HepG2 (cell line): ENCODE data around the gene WARS2. TPM values are rescaled to one million over a fixed set of nuclear protein-coding genes. Genes with fewer than 3 reads are reported as not detected.

ENCODE experiments used
- ATAC-seq: fragments of 200-7000 bp; cut with Tn5 transposase; 3 replicates; pipeline ENCODE4 v1.9.1; 2020; ENCODE audit warnings: mild to moderate bottlenecking, moderate library complexity
- BruUV-seq: library from RNA; stranded (reverse); fragments of 400-500 nt; replicated peaks from 2 replicates; lab custom pipeline; 2021; lab: Mats Ljungman, UMichigan
- CTCF ChIA-PET: fragments of 300-600 bp; formaldehyde crosslinking; extraction: SDS; loops from one replicate; lab custom pipeline; 2021; ENCODE audit warnings: low total read pairs, inconsistent platforms, low intra/inter-chr PET ratio; lab: Yijun Ruan, JAX
- POLR2A ChIA-PET: fragments of 350-600 bp; sonication (Branson Sonifier 250); formaldehyde crosslinking; loops from one replicate; lab custom pipeline; 2020; ENCODE audit warnings: antibody characterized with exemption, inconsistent platforms; lab: Yijun Ruan, JAX
- DNase-seq: peaks from one replicate; pipeline ENCODE4 v3.0.0-alpha.2; 2015; ENCODE audit warnings: low spot score
- FAIRE-seq: peaks from 3 replicates; lab custom pipeline; 2011; peaks lifted over from hg19 to GRCh38; lab: Jason Lieb, UNC
- H2AFZ ChIP-seq: one replicate; pipeline ENCODE4 v1.6.1; 2011; ENCODE audit warnings: low read length, inconsistent platforms
- H3K27ac ChIP-seq: fragments of 300-600 bp; 3 replicates; pipeline ENCODE4 v1.8.0; 2011; ENCODE audit warnings: mixed run types, mild to moderate bottlenecking, mixed read lengths, low read length, inconsistent platforms; ENCODE audit not compliant: insufficient read depth; ENCODE audit errors: extremely low read length
- H3K27me3 ChIP-seq, 2 experiments: fragments of 200-600 bp in 1 of 2; 2 replicates in 1 of 2; 3 replicates in 1 of 2; pipeline versions ENCODE4 v1.6.0 to v1.8.0; 2011; ENCODE audit warnings: low read length in 2 of 2, mild to moderate bottlenecking in 2 of 2, moderate library complexity in 2 of 2, inconsistent platforms in 1 of 2; ENCODE audit not compliant: insufficient read depth in 2 of 2, control insufficient read depth in 1 of 2
- H3K36me3 ChIP-seq, 2 experiments: fragments of 200-600 bp in 1 of 2; replicated peaks in 1 of 2; 2 replicates in 1 of 2; 3 replicates in 1 of 2; pipeline versions ENCODE4 v1.5.1 to v1.8.0; 2011; ENCODE audit warnings: low read length in 2 of 2, inconsistent platforms in 1 of 2; ENCODE audit not compliant: insufficient read depth in 2 of 2, control insufficient read depth in 1 of 2
- H3K4me1 ChIP-seq: 2 replicates; pipeline ENCODE4 v1.5.1; 2012; ENCODE audit warnings: low read length, inconsistent platforms; ENCODE audit not compliant: insufficient read depth
- H3K4me2 ChIP-seq: 2 replicates; pipeline ENCODE4 v1.6.0; 2011; ENCODE audit warnings: low read depth, low read length, inconsistent platforms
- H3K4me3 ChIP-seq, 3 experiments: fragments of 200-600 bp in 1 of 3; sonication (generic), shearing (Covaris generic) in 1 of 3; replicated peaks in 1 of 3; 2 replicates each; pipeline ENCODE4 v1.5.1; 2011 to 2016; ENCODE audit warnings: low read length in 3 of 3, inconsistent platforms in 2 of 3, low read depth in 2 of 3, mild to moderate bottlenecking in 2 of 3, control low read depth in 1 of 3, mixed read lengths in 1 of 3; ENCODE audit not compliant: insufficient read depth in 1 of 3
- H3K79me2 ChIP-seq: one replicate; pipeline ENCODE4 v1.6.1; 2011; ENCODE audit warnings: low read length, inconsistent platforms; ENCODE audit not compliant: insufficient read depth
- H3K9ac ChIP-seq: 2 replicates; pipeline ENCODE4 v1.6.0; 2011; ENCODE audit warnings: mild to moderate bottlenecking, low read depth, low read length, inconsistent platforms; ENCODE audit not compliant: insufficient read depth
- H3K9me3 ChIP-seq: 2 replicates; pipeline ENCODE4 v1.5.1; 2012; ENCODE audit warnings: mild to moderate bottlenecking, low read length
- H4K20me1 ChIP-seq: 2 replicates; pipeline ENCODE4 v1.6.0; 2011; ENCODE audit warnings: inconsistent platforms, mild to moderate bottlenecking, low read length, moderate library complexity; ENCODE audit not compliant: insufficient read depth
- ARNT ChIP-seq: fragments of 450-650 bp; IDR thresholded peaks from 2 replicates; pipeline ENCODE4 v1.6.1; 2017
- FOXC1 ChIP-seq: sonication (generic); formaldehyde crosslinking; IDR thresholded peaks from 2 replicates; pipeline ENCODE4 v1.8.0; 2022; ENCODE audit warnings: mild to moderate bottlenecking, missing genetic modification reagents, borderline replicate concordance
- MAF1 ChIP-seq: sonication (generic); formaldehyde crosslinking; IDR thresholded peaks from 2 replicates; pipeline ENCODE4 v1.5.0; 2020; ENCODE audit warnings: missing genetic modification reagents, borderline replicate concordance
- NR2F2 ChIP-seq: IDR thresholded peaks from 2 replicates; pipeline ENCODE4 v1.6.1; 2012; ENCODE audit warnings: low read depth, inconsistent platforms, borderline replicate concordance
- ZNF138 ChIP-seq: sonication (generic); formaldehyde crosslinking; IDR thresholded peaks from 2 replicates; pipeline ENCODE4 v1.5.0; 2020; ENCODE audit warnings: mild to moderate bottlenecking, low read depth, missing genetic modification reagents
- ZNF263 ChIP-seq: sonication (generic); formaldehyde crosslinking; IDR thresholded peaks from 2 replicates; pipeline ENCODE4 v1.4.0; 2020; ENCODE audit warnings: missing genetic modification reagents
- ZNF30 ChIP-seq: sonication (generic); formaldehyde crosslinking; IDR thresholded peaks from 2 replicates; pipeline ENCODE4 v1.5.0; 2020; ENCODE audit warnings: mild to moderate bottlenecking, missing genetic modification reagents
- WGBS: methylation state at CpG from one replicate; pipeline ENCODE4 v1.1.6; 2017; ENCODE audit warnings: low lambda C conversion rate; 5-methylcytosine and 5-hydroxymethylcytosine counted together
- in situ Hi-C: cut with HindIII; loops from 2 replicates; pipeline ENCODE4 v1.10.0; 2017; ENCODE audit warnings: low pct_unique_long_range_greater_than_20kb; ENCODE audit not compliant: extremely low pct_ligation_motif_present
- intact Hi-C: fragments of 100-400 bp; cut with micrococcal nuclease; formaldehyde crosslinking; loops from one replicate; pipeline ENCODE4 v1.10.0; 2022; ENCODE audit not compliant: unreplicated experiment
- polyA plus RNA-seq, 8 experiments: library from polyadenylated mRNA; depleted of rRNA in 3 of 8; stranded (reverse) in 7 of 8; unstranded in 1 of 8; fragments of >200 nt; fragmentation: Illumina TruSeq in 4 of 8; extraction: Trizol in 4 of 8; gene quantifications; 2 replicates each; pipeline versions ENCODE4 v1.2.1 to v1.2.3, GENCODE V29; 2011 to 2016; ENCODE audit warnings: low read depth in 4 of 8, missing spikeins in 1 of 8, mixed read lengths in 1 of 8; ENCODE audit not compliant: insufficient read depth in 1 of 8
- total RNA-seq, 5 experiments: library from RNA; depleted of rRNA; stranded (reverse); fragments of >200 nt; fragmentation: Illumina TruSeq; extraction: Trizol; gene quantifications; 2 replicates each; pipeline ENCODE4 v1.2.3, GENCODE V29; 2016; ENCODE audit warnings: low read depth in 1 of 5
- TF ChIP-seq, protein P1 (sequence below): IDR thresholded peaks from 2 replicates; pipeline ENCODE4 v1.6.1; 2012; ENCODE audit warnings: low read depth, low read length, improper control_type of control experiment
- TF ChIP-seq, protein P2 (sequence below): sonication (generic); formaldehyde crosslinking; IDR thresholded peaks from 2 replicates; pipeline ENCODE4 v1.4.0; 2020; ENCODE audit warnings: mild to moderate bottlenecking, missing genetic modification reagents, borderline replicate concordance
- TF ChIP-seq, protein P3 (sequence below): sonication (generic); formaldehyde crosslinking; IDR thresholded peaks from 2 replicates; pipeline ENCODE4 v1.9.0; 2021; ENCODE audit warnings: missing genetic modification reagents, mild to moderate bottlenecking, borderline replicate concordance

Gene WARS2
- total and polyA plus RNA-seq, 2 of the 13 experiments (the other 11 are each of a cell fraction or from before 2014, with no cell fraction given): 12.4 to 18.8 TPM

DNA sequence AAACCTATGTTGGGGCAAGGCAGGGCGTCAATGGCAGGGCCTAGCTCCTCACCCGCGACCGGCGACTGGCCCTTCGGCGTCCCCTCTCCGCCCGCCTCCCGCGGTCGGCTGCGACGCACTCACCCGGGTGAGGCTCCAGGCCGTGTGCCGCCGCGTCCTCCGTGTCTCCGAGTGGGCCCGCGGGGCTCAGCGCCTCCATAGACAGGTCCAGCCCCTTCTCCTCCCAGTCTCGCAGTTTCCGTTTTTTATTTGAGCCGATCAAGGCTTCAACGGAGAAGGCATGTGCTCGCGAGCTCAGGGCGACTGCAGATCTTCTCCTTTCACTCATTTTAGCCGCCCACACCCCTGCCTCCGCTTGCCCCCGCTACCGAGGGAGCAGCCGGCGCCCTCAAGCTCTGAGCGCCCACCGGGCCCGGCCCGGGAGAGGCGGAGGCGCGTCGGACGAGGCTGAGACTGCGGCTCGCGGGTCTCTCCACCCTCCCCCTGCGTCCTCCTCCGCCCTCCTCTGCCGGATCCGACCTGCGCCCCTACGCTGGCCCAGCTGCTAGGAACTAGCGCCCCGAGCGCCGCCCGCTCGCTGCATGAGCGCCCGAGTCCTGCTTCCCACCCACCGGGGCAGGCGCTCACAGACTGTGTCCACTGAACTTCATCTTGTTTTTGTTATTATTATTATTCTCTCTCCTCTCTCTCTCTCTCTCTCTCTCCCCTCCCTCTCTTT lies 152.8 kb downstream of the WARS2 start (continued):
- TF ChIP-seq ARNT (no peak), ZNF263 (no peak), ZNF30 (CRISPR knock-in tag) (no peak), NR2F2 (no peak)
- TF ChIP-seq, all 625 proteins: peak for 0

DNA sequence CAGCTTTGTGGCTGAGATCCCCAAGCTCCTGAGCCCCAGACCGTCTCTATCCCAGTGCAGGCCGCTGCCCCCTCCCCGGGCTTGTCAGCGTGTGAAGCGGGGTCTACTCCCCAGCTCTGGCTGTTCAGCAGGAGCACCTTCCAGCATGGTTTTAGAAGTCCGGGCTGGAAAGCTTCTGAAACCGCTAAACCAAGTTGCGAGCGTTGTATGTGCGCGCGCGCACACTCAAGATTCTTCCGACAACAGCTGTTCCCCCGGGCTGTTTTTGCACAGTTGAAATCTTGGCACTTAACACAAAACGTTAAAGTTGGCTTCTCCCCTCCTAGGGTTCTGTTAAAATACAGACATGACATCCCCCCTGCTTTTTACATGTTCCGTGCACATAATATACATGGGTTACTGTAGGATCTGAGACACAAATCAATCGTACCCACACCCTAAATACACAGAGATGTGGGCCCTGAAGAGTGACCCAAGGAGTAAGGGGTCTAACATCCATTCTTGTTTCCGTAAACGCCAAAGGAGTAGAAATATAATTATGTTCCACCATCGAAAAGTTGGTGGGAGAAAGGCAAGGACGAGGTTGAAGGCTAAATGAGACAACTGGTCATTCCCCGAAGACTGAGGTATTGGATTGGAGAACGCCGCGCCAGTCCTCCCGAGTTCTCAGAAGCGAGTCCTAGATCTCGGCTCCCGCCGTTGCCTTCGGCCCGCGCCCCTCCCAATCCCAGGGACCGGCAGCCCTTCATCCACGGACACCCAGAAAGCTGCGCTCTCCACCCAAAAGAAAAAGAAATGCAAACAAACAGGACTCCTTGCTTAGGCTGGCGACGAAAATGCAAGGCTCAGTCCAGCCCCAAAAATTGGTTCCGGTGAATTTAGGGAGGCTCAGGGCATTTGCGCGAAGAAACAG lies 153.6 kb downstream of the WARS2 start:
- no peak for DNase-seq
- BruUV-seq: no TSS peak
- FAIRE-seq: no peak
- no peak for ATAC-seq
- no peaks in the 10 kb centered on the region for H3K27me3 ChIP-seq
- in situ Hi-C loops: no loop called here
- no peak overlapping the region for H3K27ac ChIP-seq
- TF ChIP-seq ZNF138 (CRISPR knock-in tag): no peak
- TF ChIP-seq, protein P1, sequence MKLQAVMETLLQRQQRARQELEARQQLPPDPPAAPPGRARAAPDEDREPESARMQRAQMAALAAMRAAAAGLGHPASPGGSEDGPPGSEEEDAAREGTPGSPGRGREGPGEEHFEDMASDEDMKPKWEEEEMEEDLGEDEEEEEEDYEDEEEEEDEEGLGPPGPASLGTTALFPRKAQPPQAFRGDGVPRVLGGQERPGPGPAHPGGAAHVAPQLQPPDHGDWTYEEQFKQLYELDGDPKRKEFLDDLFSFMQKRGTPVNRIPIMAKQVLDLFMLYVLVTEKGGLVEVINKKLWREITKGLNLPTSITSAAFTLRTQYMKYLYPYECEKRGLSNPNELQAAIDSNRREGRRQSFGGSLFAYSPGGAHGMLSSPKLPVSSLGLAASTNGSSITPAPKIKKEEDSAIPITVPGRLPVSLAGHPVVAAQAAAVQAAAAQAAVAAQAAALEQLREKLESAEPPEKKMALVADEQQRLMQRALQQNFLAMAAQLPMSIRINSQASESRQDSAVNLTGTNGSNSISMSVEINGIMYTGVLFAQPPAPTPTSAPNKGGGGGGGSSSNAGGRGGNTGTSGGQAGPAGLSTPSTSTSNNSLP: no peak
- TF ChIP-seq, protein P2, sequence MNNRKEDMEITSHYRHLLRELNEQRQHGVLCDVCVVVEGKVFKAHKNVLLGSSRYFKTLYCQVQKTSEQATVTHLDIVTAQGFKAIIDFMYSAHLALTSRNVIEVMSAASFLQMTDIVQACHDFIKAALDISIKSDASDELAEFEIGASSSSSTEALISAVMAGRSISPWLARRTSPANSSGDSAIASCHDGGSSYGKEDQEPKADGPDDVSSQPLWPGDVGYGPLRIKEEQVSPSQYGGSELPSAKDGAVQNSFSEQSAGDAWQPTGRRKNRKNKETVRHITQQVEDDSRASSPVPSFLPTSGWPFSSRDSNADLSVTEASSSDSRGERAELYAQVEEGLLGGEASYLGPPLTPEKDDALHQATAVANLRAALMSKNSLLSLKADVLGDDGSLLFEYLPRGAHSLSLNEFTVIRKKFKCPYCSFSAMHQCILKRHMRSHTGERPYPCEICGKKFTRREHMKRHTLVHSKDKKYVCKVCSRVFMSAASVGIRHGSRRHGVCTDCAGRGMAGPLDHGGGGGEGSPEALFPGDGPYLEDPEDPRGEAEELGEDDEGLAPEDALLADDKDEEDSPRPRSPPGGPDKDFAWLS (CRISPR knock-in tag): no peak
- TF ChIP-seq, protein P3, sequence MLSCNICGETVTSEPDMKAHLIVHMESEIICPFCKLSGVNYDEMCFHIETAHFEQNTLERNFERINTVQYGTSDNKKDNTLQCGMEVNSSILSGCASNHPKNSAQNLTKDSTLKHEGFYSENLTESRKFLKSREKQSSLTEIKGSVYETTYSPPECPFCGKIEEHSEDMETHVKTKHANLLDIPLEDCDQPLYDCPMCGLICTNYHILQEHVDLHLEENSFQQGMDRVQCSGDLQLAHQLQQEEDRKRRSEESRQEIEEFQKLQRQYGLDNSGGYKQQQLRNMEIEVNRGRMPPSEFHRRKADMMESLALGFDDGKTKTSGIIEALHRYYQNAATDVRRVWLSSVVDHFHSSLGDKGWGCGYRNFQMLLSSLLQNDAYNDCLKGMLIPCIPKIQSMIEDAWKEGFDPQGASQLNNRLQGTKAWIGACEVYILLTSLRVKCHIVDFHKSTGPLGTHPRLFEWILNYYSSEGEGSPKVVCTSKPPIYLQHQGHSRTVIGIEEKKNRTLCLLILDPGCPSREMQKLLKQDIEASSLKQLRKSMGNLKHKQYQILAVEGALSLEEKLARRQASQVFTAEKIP (CRISPR knock-in tag): no peak
- no peak for TF ChIP-seq FOXC1
- TF ChIP-seq MAF1: no peak
- no peaks in the 10 kb centered on the region for H3K36me3 ChIP-seq
- WGBS: 85% methylated on average over 37 of the region's 42 CpGs
- no peak overlapping the region for H3K4me3 ChIP-seq
- H3K4me1 ChIP-seq: no peaks in the 10 kb centered on the region
- no peaks in the 10 kb centered on the region for H4K20me1 ChIP-seq
- intact Hi-C loops: no loop called here
- no peak overlapping the region for H3K4me2 ChIP-seq
- ChIA-PET CTCF (no interaction called here), POLR2A (no interaction called here)
- no peaks in the 10 kb centered on the region for H3K9me3 ChIP-seq
- no peak overlapping the region for H3K9ac ChIP-seq
- H3K79me2 ChIP-seq: no peaks in the 10 kb centered on the region
- no peak overlapping the region for H2AFZ ChIP-seq
